ENCODE data around the gene SLC2A13.

SLC2A13 gene

GRCh38 chr12:40105515-40106201 lies at the start of gene SLC2A13:
Gene SLC2A13 (minus strand): TSS chr12:40106081. CDS start chr12:40105808, 273 bp downstream.
- no peaks in the 10 kb centered on the region for H3K36me3 ChIP-seq (ENCODE audit: insufficient read depth, low read depth, low read length)
- no peaks in the 10 kb centered on the region for H3K9me3 ChIP-seq (ENCODE audit: insufficient read depth, low read depth, low read length)
- H3K9ac ChIP-seq (ENCODE audit: low read depth, low read length) = peak within 1 kb of the TSS; percentile 57; the same call in 1 of the 2 replicates
- H3K4me1 ChIP-seq (ENCODE audit: insufficient read depth, low read length) = peaks cover 8% of the 10 kb centered on the region; the same call in 1 of the 2 replicates
- peaks cover 20% of the 10 kb centered on the region for H3K27me3 ChIP-seq (ENCODE audit: insufficient read depth, low read length)
- no peak within 1 kb of the TSS for H3K27ac ChIP-seq (ENCODE audit: low read length)
- peak within 1 kb of the TSS; percentile 75 for H3K4me3 ChIP-seq (ENCODE audit: low read length)

GRCh38 chr12:40154381-40154780 lies 48.5 kb upstream of the SLC2A13 start:
- Histone ChIP-seq H3K4me3 (ENCODE audit: low read length) (no peak overlapping the region), H3K36me3 (ENCODE audit: insufficient read depth, low read depth, low read length) (no peaks in the 10 kb centered on the region), H3K4me1 (ENCODE audit: insufficient read depth, low read length) (peaks cover 10% of the 10 kb centered on the region), H3K9ac (ENCODE audit: low read depth, low read length) (no peak overlapping the region), H3K27me3 (ENCODE audit: insufficient read depth, low read length) (no peaks in the 10 kb centered on the region), H3K9me3 (ENCODE audit: insufficient read depth, low read depth, low read length) (no peaks in the 10 kb centered on the region; the same call in 1 of the 2 replicates), H3K27ac (ENCODE audit: low read length) (no peak overlapping the region)

DNA sequence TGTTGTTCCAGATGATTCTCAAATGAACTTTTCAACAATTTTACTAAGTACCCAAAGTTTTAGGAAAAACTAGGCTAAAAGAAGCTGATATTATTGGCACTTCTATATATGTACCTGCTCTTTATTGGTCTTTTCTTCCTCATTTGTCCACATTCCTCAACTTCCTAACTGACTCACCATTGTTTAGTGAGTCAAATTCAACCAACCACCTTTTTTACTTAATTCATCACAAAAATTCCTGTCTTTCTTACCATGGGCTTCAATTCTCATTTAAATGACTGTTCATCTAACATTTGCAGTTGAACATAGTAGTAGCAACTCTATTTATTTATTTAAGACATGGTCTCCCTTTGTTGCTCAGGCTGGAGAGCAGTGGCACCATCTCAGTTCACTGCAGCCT lies 47.6 kb upstream of the SLC2A13 start:
- H3K4me1 ChIP-seq (ENCODE audit: insufficient read depth, low read length) = peaks cover 10% of the 10 kb centered on the region
- H3K27ac ChIP-seq (ENCODE audit: low read length) = no peak overlapping the region
- no peak overlapping the region for H3K4me3 ChIP-seq (ENCODE audit: low read length)
- H3K36me3 ChIP-seq (ENCODE audit: insufficient read depth, low read depth, low read length) = no peaks in the 10 kb centered on the region
- no peaks in the 10 kb centered on the region for H3K27me3 ChIP-seq (ENCODE audit: insufficient read depth, low read length)
- H3K9ac ChIP-seq (ENCODE audit: low read depth, low read length) = no peak overlapping the region
- no peaks in the 10 kb centered on the region for H3K9me3 ChIP-seq (ENCODE audit: insufficient read depth, low read depth, low read length)

DNA sequence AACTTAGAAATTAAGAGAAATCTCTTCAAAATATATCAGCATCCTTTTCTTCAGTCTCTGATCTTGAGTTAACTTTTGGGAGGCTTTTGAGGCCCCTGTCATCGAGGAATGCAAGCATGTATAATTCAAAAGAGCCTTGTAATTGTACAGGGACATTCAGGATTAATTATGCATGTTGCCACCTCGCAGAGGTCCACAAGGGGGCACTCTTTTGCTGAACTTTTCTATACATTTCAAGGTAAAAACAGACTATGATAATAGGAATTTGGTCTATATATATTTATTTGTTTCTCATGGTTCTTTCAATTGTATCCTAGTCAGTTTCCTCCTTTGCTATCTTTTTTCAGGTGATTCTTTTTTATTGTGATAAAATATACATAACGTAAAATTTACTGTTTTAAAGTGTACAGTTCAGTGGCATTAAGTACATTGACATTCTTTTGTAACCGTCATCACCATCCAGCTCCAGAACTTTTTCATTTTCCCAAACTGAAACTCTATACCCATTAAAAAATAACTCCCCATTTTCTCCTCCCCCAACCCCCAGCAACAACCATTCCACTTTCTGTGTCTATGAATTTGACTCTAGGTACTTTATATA lies 47.0 kb upstream of the SLC2A13 start:
- H3K9ac ChIP-seq (ENCODE audit: low read depth, low read length) = no peak overlapping the region
- no peak overlapping the region for H3K4me3 ChIP-seq (ENCODE audit: low read length)
- no peaks in the 10 kb centered on the region for H3K27me3 ChIP-seq (ENCODE audit: insufficient read depth, low read length)
- H3K4me1 ChIP-seq (ENCODE audit: insufficient read depth, low read length) = peaks cover 10% of the 10 kb centered on the region
- no peaks in the 10 kb centered on the region for H3K36me3 ChIP-seq (ENCODE audit: insufficient read depth, low read depth, low read length)
- no peak overlapping the region for H3K27ac ChIP-seq (ENCODE audit: low read length)
- H3K9me3 ChIP-seq (ENCODE audit: insufficient read depth, low read depth, low read length) = no peaks in the 10 kb centered on the region

DNA sequence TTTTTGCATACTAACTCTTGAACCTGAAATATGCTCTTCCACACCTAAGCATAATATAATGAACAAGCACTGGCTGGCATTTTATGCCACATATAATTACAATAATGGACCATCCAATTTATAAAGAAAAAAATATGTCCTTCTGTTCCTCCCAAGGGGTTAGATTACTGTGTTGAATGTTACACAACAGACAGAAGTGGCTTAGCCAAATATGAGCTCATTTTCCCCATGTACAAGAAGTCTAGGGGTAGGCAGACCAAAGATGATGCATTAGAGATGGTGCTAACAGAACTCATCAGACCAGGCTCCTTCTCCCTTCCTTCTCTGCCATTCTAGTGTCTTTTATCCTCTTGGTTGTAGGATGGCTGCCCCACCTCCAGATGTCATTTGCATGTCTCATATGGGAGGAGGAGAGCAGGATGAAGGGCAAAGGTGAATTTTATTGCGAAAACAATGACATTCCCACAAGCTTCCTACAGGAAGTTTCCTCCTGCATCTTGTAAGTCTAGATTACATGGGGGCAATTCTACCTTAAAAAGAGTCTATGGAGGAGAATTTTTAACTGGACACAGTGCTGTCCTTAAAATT lies 43.9 kb upstream of the SLC2A13 start:
- H3K27ac ChIP-seq (ENCODE audit: low read length) = no peak overlapping the region
- H3K4me1 ChIP-seq (ENCODE audit: insufficient read depth, low read length) = peaks cover 5% of the 10 kb centered on the region
- H3K9me3 ChIP-seq (ENCODE audit: insufficient read depth, low read depth, low read length) = no peaks in the 10 kb centered on the region
- H3K4me3 ChIP-seq (ENCODE audit: low read length) = no peak overlapping the region
- H3K9ac ChIP-seq (ENCODE audit: low read depth, low read length) = no peak overlapping the region
- no peaks in the 10 kb centered on the region for H3K27me3 ChIP-seq (ENCODE audit: insufficient read depth, low read length)
- H3K36me3 ChIP-seq (ENCODE audit: insufficient read depth, low read depth, low read length) = no peaks in the 10 kb centered on the region

DNA sequence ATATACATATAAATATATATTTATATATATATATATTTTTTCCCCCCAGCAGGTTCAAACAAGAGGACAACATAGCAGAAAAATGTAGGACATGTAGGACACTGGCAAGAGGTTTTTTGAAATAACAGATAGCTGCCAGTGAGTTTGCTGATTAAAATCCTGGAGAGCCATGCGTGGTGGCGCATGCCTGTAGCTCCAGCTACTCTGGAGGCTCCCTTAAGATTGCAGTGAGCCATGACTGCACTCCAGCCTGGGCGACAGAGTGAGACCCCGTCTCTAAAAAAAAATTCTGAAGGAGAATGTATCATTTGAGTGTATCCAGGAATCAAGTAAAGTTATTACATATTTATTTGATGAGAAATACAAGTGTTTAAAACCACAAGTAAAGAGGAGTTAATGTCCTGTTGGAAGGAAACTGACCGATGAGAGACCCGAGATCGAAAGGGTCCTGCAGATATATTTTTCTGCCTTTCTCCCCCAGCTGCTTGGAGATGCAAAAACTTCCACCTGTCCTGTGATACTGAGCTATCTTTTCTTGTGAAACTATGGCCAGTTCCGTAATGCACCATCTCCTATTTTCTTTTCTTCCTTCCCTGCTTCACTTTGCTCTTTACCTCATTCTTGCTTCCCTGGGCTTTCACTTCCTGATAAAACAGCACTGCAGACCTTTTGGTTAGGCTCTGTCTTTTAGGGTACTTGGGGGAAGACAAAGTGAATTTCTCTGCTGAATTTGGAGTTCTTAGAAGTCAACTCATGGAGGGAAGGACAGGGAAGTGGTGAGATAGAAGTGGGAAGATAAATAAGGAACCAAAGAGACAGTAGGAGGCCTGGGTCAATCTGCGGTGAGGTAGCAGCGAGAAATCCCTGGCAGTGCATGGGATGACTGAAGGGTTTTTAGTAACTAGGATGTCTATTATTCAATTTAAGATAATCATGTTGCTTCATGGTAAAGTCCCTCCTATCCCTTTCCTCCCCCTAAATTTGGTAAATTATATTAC lies 41.2 kb upstream of the SLC2A13 start:
- Histone ChIP-seq H3K9ac (ENCODE audit: low read depth, low read length) (no peak overlapping the region), H3K4me1 (ENCODE audit: insufficient read depth, low read length) (no peaks in the 10 kb centered on the region), H3K36me3 (ENCODE audit: insufficient read depth, low read depth, low read length) (no peaks in the 10 kb centered on the region), H3K27ac (ENCODE audit: low read length) (no peak overlapping the region), H3K9me3 (ENCODE audit: insufficient read depth, low read depth, low read length) (no peaks in the 10 kb centered on the region), H3K4me3 (ENCODE audit: low read length) (no peak overlapping the region), H3K27me3 (ENCODE audit: insufficient read depth, low read length) (no peaks in the 10 kb centered on the region)

- H3K27me3 ChIP-seq (ENCODE audit: insufficient read depth, low read length) = no peaks in the 10 kb centered on the region
- H3K4me1 ChIP-seq (ENCODE audit: insufficient read depth, low read length) = no peaks in the 10 kb centered on the region
- no peak overlapping the region for H3K4me3 ChIP-seq (ENCODE audit: low read length)
- H3K36me3 ChIP-seq (ENCODE audit: insufficient read depth, low read depth, low read length) = no peaks in the 10 kb centered on the region
- H3K27ac ChIP-seq (ENCODE audit: low read length) = no peak overlapping the region
- no peaks in the 10 kb centered on the region for H3K9me3 ChIP-seq (ENCODE audit: insufficient read depth, low read depth, low read length)
- no peak overlapping the region for H3K9ac ChIP-seq (ENCODE audit: low read depth, low read length)
These were observed 40.0 kb upstream of the SLC2A13 start for GRCh38 chr12:40145896-40146295.

- Histone ChIP-seq H3K4me1 (ENCODE audit: insufficient read depth, low read length) (no peaks in the 10 kb centered on the region), H3K9ac (ENCODE audit: low read depth, low read length) (no peak overlapping the region), H3K27me3 (ENCODE audit: insufficient read depth, low read length) (no peaks in the 10 kb centered on the region), H3K27ac (ENCODE audit: low read length) (no peak overlapping the region), H3K9me3 (ENCODE audit: insufficient read depth, low read depth, low read length) (no peaks in the 10 kb centered on the region), H3K4me3 (ENCODE audit: low read length) (no peak overlapping the region), H3K36me3 (ENCODE audit: insufficient read depth, low read depth, low read length) (no peaks in the 10 kb centered on the region)
These were observed 38.1 kb upstream of the SLC2A13 start for GRCh38 chr12:40144023-40144422.

DNA sequence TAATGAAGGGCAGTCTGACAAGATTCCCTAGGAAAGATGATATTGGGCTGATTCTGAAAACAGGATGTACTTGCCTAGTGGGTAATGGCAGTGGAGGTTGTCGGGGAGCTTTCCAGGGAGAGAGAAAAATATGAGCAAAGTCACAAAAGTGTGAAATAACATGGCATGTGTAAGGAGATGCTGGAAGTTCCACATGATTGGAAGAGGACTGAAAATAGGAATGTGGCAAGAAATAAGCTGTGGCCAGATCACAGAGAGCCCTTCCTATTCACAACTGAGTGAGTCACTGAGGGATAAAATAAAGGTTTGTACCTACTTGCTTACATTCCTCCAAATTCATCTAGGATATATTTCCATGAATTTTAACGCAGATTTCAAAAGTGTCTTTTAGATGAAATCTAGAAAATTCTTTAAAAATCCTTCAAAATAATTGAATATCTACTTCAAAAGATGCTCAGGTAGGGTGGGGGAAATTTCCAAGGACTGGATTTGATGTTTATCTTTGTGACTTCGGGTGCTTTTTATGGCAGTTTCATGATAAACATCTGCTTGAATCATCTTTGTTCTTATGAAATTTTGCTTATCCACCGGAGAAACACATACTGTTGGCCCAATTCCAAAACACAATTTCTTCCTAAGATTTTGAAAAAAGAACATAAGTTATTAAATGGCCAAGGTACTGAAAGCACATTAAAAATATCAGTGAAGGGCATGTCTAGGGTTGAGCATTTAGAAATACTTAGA lies 36.3 kb upstream of the SLC2A13 start:
- Histone ChIP-seq H3K9ac (ENCODE audit: low read depth, low read length) (no peak overlapping the region), H3K36me3 (ENCODE audit: insufficient read depth, low read depth, low read length) (no peaks in the 10 kb centered on the region), H3K9me3 (ENCODE audit: insufficient read depth, low read depth, low read length) (no peaks in the 10 kb centered on the region), H3K27me3 (ENCODE audit: insufficient read depth, low read length) (no peaks in the 10 kb centered on the region), H3K27ac (ENCODE audit: low read length) (no peak overlapping the region), H3K4me1 (ENCODE audit: insufficient read depth, low read length) (no peaks in the 10 kb centered on the region), H3K4me3 (ENCODE audit: low read length) (no peak overlapping the region)

DNA sequence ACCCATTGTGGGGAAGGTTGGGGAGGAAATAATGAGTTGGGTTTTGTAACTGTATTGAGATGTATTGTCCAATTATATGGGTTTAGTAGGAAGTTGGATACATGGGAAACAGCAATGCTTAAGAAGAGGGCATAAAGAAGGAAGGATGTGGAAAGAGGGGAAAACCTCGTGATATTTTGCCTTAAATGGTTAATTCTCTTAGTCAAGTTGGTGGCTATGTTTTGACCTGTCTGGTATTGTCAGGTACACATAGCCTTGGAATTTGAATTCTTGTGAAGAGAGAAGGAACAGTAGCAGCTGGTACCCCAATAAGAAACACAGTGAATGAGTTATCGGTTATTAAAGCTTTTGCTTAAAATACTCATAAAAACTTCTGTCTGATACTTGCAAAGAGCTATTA lies 32.6 kb upstream of the SLC2A13 start:
- Histone ChIP-seq H3K9me3 (ENCODE audit: insufficient read depth, low read depth, low read length) (no peaks in the 10 kb centered on the region), H3K4me1 (ENCODE audit: insufficient read depth, low read length) (no peaks in the 10 kb centered on the region), H3K27ac (ENCODE audit: low read length) (no peak overlapping the region), H3K27me3 (ENCODE audit: insufficient read depth, low read length) (no peaks in the 10 kb centered on the region), H3K4me3 (ENCODE audit: low read length) (no peak overlapping the region), H3K36me3 (ENCODE audit: insufficient read depth, low read depth, low read length) (no peaks in the 10 kb centered on the region), H3K9ac (ENCODE audit: low read depth, low read length) (no peak overlapping the region)

DNA sequence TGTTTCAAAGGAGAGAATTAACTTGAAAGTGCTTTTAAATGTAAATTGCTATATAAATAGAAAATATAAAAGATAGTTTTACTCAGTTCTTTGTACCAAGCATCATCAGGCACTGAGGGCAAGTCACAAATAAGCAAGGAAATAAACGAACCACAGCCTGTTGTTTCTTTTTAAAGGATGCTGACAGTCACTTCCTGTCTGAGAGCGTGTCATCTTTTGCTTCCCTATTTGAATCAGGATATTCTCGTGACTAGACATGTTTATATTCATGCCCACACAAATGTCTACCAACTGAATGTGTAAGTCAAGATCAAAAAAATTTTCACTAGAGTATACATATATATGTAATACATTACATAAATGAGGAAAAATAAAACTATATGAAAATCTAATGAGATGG lies 31.4 kb upstream of the SLC2A13 start:
- Histone ChIP-seq H3K9ac (ENCODE audit: low read depth, low read length) (no peak overlapping the region), H3K4me1 (ENCODE audit: insufficient read depth, low read length) (no peaks in the 10 kb centered on the region), H3K27ac (ENCODE audit: low read length) (no peak overlapping the region), H3K27me3 (ENCODE audit: insufficient read depth, low read length) (no peaks in the 10 kb centered on the region), H3K9me3 (ENCODE audit: insufficient read depth, low read depth, low read length) (no peaks in the 10 kb centered on the region), H3K4me3 (ENCODE audit: low read length) (no peak overlapping the region), H3K36me3 (ENCODE audit: insufficient read depth, low read depth, low read length) (no peaks in the 10 kb centered on the region)

Data from iPS-20b (cell line).